NCI-H1048 (cell line): ENCODE results near the gene NUP98.
A peak's percentile ranks its signal among the peaks of the same experiment; 100 is the strongest.
"Not testable (repeated sequence)": the region's sequence is repeated elsewhere in the genome, so short reads cannot be mapped to it uniquely, and the experiment has no call there.

ENCODE experiments used
- DNase-seq: peaks from one replicate; lab custom pipeline; 2025; lab: John Stamatoyannopoulos, UW

Gene NUP98

DNA sequence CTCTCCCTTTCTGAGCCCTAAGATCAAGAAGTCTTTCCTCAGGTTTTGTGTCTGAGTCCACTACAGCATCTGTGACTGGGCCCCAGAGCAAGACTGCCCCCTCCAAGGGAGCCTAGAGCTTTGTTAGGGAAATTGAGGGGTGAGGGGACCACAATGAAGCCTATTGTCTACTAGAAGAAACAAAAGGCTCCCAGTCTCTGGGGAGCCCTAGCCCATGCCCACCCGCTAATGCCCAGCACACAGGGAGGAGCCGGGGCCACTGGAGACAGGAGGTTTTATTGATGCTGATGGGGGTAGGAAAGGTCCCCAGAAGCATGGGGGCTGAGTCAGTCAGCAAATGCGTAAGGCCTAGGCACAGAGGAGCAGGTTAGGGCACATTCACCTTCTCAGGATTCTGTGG, 29.4 kb upstream of the NUP98 start:
- DNase-seq = no peak

DNA sequence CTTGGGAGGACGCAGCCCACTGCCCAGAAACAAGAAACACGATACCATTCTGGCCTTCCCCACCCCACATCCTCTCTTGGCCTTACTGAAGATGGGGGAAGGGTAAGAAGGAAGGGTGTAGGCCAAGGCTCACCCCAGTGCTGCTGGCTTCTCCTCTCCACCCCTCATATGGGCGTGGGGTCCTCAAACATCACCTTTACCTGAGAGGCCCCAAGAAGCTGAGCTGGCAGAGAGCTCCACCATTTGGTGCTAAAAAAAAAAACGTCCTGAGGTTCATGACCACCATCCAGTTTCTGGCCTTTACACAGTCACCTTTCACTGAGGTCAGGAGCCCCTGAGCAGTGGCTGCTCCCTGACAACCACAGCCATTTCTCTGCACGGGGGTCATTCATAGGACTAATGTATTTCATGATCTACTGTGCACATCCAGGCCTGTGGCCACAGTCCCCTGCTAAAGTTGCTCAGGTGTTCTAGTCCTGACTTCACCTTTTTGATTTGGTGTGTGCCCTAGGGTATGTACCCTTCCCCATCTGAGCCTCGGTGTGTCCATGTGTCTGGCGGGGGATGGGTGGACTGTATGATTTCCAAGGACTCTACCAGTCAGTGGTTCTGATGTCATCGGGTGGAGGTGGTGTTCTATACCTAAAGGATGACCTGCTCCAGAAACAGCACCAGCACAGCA, 28.3 kb upstream of the NUP98 start:
- DNase-seq = no peak

GRCh38 chr11:3824714-3825472, 27.5 kb upstream of the NUP98 start:
- peak; percentile 14 for DNase-seq

GRCh38 chr11:3823762-3824506, 26.6 kb upstream of the NUP98 start:
- no peak for DNase-seq

DNA sequence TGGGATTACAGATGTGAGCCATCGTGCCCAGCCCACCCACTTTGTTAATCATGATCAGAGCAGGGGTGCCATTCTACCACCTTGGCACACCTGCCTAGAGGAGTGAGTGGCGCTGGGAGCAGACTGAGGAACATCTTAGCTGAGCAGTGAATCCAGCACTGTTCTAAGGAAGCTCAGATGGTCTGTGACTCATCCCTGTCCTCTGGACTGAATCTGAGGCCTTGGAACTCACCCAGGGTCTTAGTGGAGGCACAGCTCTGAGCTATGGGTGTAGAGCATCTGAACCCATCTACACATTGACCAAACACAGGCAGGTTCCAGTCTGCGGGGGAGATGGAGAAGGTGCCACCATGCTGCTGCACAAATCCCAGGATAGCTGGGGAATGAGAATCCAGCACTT, 25.9 kb upstream of the NUP98 start:
- no peak for DNase-seq

GRCh38 chr11:3822312-3822711, 25.0 kb upstream of the NUP98 start:
- no peak for DNase-seq

- DNase-seq = no peak
Measured at GRCh38 chr11:3820971-3821370, 23.6 kb upstream of the NUP98 start.

- no peak for DNase-seq
Measured at GRCh38 chr11:3817181-3817800, 19.9 kb upstream of the NUP98 start.

DNA sequence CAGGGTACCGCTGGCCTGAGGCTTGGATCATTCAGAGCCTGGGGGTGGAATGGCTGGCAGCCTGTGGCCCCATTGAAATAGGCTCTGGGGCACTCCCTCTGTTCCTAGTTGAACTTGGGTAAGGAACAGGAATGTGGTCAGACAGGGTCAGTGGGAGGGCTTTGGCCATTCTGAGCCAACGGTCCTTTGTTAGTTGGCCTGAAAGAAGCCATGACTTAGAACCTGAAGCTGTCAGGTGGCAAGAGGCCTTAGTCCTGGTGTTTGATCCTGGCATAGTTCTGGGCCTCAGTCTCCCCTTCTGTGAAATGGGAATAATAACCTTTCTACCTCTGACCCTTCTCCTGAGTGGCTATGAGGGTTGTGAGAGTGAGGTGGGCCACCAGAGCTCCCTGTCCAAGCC, 19.3 kb upstream of the NUP98 start:
- DNase-seq = no peak

GRCh38 chr11:3815845-3816244, 18.5 kb upstream of the NUP98 start:
- DNase-seq = no peak

- not testable (repeated sequence) for DNase-seq
Measured at GRCh38 chr11:3814832-3815231, 17.5 kb upstream of the NUP98 start.

DNA sequence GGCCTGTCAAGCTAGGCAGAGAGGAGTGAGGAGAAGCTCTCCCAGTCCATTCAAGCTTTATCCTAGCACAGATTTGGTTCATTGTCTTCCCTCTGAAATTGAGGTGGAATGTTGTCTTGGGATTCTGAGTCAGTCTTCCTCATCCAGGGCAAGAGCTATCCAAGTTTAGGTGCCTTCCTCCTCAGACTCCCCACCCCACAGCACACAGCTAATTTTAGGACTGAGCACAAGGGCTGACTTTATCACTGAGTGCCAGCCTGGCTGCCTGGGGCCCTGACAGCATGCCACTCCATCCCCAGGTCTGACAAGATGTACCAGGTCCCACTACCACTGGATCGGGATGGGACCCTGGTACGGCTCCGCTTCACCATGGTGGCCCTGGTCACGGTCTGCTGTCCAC, 13.6 kb upstream of the NUP98 start:
- no peak for DNase-seq

DNA sequence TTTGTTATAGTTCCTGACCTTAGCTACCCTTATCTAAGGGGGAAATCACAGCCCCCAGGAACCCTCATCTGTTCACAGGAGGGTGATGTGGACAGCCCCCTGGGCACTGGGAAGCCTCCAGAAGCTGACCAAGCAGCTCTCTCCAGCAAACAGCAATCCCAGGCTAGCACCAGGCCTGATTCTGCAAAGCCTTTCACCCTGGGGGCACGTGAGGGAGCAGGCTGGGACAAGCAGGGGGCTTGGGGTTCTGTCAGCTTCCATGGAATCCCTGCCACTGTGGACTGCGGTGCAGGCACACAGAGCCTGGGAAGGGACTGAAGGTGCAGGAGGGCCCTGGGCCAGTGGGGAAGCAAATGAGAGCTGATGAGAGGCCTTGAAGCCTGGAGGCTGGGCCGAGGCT, 13.1 kb upstream of the NUP98 start:
- DNase-seq = no peak

- DNase-seq = no peak
Measured at GRCh38 chr11:3809624-3809928, 12.2 kb upstream of the NUP98 start.

GRCh38 chr11:3808861-3809623, 11.7 kb upstream of the NUP98 start:
- peak; percentile 25 for DNase-seq

DNA sequence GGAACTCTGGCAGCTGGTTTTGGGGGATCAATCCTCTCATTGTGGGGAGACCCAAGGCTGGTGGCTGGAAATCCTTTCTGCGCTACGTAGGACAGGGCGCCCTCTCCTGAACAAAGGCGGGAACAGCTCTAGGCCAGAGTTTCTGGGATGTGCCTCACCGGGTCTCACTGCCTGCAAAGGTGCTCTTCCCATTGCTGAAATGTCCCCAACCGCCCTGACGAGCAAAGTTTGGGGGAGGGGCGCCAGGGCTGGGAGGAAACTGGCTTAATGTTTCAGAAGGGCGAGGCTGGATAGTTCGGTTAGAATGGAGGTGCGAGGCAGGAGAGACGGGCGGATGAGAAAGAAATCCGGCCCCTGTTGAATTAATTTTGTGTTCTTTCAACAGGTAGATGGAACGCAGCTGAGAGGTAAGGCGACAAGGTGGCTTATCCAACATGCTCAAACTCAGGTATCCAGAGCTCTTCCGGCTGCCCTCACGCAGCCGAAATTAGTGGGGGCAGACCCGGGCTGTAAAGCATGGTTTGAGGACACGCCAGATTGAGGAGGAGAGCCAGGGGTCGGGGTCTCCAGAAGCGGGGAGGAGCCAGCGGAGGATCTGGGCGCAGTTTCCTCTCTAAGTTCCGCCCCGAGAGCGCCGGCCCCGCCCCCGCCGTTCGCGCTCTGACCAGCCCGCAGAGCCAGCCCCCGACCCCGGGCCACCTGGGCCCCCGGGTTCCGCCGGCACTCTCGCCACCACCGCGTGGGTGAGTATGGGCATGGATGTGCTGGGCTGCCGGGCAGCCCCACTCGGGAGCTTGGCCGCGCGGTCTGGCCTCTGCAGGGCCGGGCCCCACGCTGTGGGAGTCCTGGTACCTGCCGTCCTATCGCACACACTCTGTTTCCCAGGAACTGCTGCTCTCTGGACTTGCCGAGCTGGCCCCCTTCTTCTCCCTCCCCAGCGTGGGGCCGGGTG, 10.8 kb upstream of the NUP98 start, which contains the start of gene PGAP2:
PGAP2 (plus strand) TSS at position 652 of the 952 bp plus-strand sequence. CDS start 2,700 bp downstream, outside the sequence.
- no peak for DNase-seq

DNA sequence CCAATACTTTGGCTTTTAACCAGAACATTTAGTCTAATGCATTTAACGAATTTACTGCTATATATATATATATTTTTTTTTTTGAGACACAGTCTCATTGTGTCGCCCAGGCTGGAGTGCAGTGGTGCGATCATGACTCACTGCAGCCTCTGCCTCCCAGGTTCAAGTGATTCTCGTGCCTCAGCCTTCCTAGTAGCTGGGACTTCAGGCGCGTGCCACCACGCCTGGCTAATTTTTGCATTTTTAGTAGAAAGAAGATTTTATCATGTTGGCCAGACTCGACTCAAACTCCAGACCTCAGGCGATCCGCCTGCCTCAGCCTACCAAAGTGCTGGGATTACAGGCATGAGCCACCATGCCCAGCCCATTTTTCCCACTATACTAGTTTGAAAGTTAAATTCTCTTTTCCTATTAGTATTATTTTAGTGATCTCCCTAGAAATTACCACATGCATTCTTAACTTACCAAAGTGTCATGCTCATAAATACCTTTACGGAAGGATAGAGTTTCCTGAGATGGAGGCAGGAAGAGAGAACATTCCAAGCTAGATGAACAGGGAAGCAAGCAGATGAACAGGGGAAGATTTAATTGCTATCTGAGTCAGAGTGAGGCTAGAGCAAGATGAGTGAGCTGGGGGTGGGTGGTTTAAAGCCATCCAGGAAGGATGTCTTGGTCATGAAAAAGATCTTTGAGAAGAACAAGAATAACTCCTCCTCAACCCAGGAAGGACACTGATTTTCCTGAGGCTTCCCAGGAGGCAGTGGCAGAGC, 6.6 kb upstream of the NUP98 start:
- DNase-seq = no peak

DNA sequence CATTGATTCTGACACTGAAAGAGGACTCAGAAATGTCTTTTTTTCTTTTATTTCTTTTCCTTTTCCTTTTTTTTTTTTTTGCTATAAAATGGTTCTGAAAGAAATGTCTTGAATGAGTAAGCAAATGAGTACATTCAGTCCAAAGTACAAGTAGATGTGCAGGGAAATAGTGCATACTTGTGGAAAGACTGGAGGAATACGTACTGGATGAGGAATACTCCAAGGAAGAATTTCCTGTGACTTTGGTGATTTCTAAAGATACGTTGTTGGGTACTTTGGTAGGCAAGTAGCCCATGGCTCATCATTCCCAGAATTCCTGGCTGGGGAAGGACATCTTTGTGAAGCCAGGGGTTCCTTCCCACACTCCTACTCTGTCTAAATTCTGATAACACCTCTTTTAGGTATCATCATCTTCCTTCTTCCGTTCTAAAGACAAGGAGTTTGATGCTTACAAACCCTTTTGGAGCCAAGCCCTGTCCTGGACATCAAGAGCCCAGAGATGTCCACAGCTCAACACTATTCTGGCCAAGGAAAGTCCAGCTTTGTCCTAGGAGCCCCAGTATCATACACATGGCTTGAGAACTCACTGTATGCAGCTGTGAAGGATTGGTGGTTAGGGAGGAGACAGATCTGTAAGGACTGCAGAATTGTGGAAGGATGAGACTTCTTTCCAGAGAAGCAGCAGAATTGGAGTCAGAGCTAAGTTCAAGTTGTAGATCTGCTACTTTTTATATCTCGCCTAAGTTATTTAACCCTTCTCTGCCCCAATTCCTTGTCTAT, 4.8 kb upstream of the NUP98 start:
- DNase-seq = no peak

GRCh38 chr11:3799873-3800272, 2.5 kb upstream of the NUP98 start:
- no peak for DNase-seq
